Prostate gland (tissue), 2 donors: ENCODE results near the gene CEP68. TPM values are rescaled to one million over a fixed set of nuclear protein-coding genes. Genes with fewer than 3 reads are reported as not detected.

ENCODE experiments used
- DNase-seq: peaks from one replicate; pipeline ENCODE4 v3.0.0-alpha.2; 2019; ENCODE audit warnings: low spot score
- H3K27ac ChIP-seq, 2 donors: fragments of 200-600 bp; sonication (generic); 2 replicates each; pipeline ENCODE4 v1.5.1; 2017 to 2019
- H3K27me3 ChIP-seq: fragments of 200-600 bp; sonication (generic); replicated peaks from 2 replicates; pipeline ENCODE4 v1.5.1; 2019; ENCODE audit not compliant: insufficient read depth
- H3K36me3 ChIP-seq, 2 donors: fragments of 200-600 bp; sonication (generic); 1 replicate in 1 of 2; 2 replicates in 1 of 2; pipeline versions ENCODE4 v1.5.1 to v1.8.1; 2017 to 2019
- H3K4me1 ChIP-seq: fragments of 200-600 bp; sonication (generic); replicated peaks from 2 replicates; pipeline ENCODE4 v1.5.1; 2019
- H3K4me3 ChIP-seq, 2 donors: fragments of 200-600 bp; sonication (generic); 2 replicates each; pipeline ENCODE4 v1.5.1; 2017 to 2019
- H3K9me3 ChIP-seq: fragments of 200-600 bp; sonication (generic); 2 replicates; pipeline ENCODE4 v1.5.1; 2017
- POLR2A ChIP-seq: fragments of 450-650 bp; IDR thresholded peaks from one replicate; pipeline ENCODE4 v1.6.1; 2016; ENCODE audit warnings: antibody characterized with exemption, mild to moderate bottlenecking
- POLR2AphosphoS5 ChIP-seq: sonication (generic); formaldehyde crosslinking; IDR thresholded peaks from one replicate; pipeline ENCODE4 v1.6.1; 2017; ENCODE audit warnings: antibody characterized with exemption
- WGBS: methylation state at CpG from one replicate; pipeline ENCODE4 v1.1.5; 2018; 5-methylcytosine and 5-hydroxymethylcytosine counted together
- intact Hi-C: fragments of 100-400 bp; cut with DNase I; formaldehyde crosslinking; loops from one replicate; pipeline ENCODE4 v1.14.2; 2022
- total RNA-seq, 2 donors: library from RNA; depleted of rRNA; stranded (reverse); fragments of >200 nt; gene quantifications; one replicate each; pipeline ENCODE4 v1.1.0, GENCODE V29; 2016
- TF ChIP-seq, protein P1 (sequence below), 4 experiments: fragments of 200-600 bp in 2 of 4; fragments of 450-650 bp in 2 of 4; sonication (generic) in 2 of 4; IDR thresholded peaks; 1 replicate in 3 of 4; 2 replicates in 1 of 4; pipeline ENCODE4 v1.5.1; 2016 to 2019; ENCODE audit warnings: antibody characterized with exemption in 4 of 4, mild to moderate bottlenecking in 2 of 4, moderate library complexity in 2 of 4

CEP68 gene
- total RNA-seq, 2 donors from 2014 or later = 15.3 to 28.8 TPM

DNA sequence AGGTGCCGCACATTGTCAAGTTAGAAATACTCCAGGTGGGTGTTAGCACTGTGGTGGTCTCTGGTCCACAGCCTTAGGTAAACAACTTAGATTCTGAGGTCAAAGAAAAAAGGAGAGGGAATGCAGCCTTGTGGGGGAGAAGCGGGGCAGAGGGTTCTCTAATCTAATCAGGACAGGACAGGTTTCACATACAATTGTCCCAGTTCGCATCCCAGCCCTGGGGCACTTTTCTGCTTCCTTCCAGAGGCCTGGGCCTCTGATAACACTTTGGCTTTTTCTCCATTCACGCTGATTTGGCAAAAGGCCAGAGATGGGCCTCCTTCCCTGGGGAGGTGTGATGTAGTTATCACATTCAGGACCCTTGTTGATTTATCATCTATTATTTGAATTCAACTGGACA, 34.5 kb upstream of the CEP68 start:
- WGBS = 73% methylated on average over 4 of the region's 4 CpGs
- intact Hi-C loops = no loop called here
- Histone ChIP-seq H3K4me1 (no peaks in the 10 kb centered on the region), H3K4me3 (no peak overlapping the region), H3K27me3 (no peaks in the 10 kb centered on the region), H3K36me3 (no peaks in the 10 kb centered on the region), H3K9me3 (no peaks in the 10 kb centered on the region), H3K27ac (no peak overlapping the region)
- no peak for TF ChIP-seq POLR2AphosphoS5
- TF ChIP-seq POLR2A = no peak
- TF ChIP-seq, protein P1, sequence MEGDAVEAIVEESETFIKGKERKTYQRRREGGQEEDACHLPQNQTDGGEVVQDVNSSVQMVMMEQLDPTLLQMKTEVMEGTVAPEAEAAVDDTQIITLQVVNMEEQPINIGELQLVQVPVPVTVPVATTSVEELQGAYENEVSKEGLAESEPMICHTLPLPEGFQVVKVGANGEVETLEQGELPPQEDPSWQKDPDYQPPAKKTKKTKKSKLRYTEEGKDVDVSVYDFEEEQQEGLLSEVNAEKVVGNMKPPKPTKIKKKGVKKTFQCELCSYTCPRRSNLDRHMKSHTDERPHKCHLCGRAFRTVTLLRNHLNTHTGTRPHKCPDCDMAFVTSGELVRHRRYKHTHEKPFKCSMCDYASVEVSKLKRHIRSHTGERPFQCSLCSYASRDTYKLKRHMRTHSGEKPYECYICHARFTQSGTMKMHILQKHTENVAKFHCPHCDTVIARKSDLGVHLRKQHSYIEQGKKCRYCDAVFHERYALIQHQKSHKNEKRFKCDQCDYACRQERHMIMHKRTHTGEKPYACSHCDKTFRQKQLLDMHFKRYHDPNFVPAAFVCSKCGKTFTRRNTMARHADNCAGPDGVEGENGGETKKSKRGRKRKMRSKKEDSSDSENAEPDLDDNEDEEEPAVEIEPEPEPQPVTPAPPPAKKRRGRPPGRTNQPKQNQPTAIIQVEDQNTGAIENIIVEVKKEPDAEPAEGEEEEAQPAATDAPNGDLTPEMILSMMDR (IDR thresholded peaks at IDR 0.05) = no peak
- DNase-seq = no peak

DNA sequence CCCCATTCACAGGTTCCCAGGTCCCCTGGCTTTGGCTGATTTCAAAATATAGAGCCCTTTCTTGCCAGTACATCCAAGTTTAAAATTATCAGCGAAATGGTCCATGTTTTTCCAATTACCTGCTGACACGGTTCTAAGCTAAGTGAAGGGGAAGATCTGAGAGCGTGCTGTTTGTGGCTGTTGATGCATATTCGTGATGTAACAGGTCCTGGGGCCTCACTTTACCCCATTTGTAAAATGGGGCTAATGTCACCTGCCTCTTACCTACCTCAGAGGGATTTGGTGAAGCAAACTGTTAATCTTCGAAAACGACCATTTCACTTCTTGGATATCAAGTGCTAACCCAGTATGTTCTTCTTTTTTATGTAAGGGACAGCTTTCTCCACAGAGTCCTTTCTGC, 34.0 kb upstream of the CEP68 start:
- no peaks in the 10 kb centered on the region for H3K36me3 ChIP-seq
- no peak for DNase-seq
- H3K4me1 ChIP-seq = no peaks in the 10 kb centered on the region
- H3K9me3 ChIP-seq = no peaks in the 10 kb centered on the region
- WGBS = 91% methylated on average over 6 of the region's 6 CpGs
- no peak overlapping the region for H3K4me3 ChIP-seq
- TF ChIP-seq POLR2AphosphoS5 (no peak), POLR2A (no peak)
- TF ChIP-seq, protein P1 (IDR thresholded peaks at IDR 0.05) = no peak
- H3K27me3 ChIP-seq = no peaks in the 10 kb centered on the region
- H3K27ac ChIP-seq = no peak overlapping the region
- intact Hi-C loops = no loop called here

DNA sequence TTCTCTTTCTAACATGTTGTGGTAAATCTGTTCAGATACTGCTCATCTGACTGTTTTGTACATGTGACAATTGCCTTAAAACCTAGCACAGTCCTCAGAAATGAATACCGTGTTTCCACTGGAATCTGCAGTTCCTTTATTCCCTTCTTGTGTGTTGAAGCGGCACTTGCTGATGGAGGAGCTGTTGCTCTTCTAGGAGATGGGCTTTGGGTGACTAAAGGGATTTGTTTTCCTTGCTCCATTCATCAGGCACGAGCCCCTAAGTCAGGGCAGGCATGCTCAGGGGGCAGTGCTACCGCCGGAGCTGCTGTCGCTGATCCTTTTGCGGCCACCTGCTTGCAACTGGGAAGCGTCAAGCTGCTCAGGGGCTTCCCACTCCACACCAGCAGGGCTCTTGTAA, 32.5 kb upstream of the CEP68 start:
- no peaks in the 10 kb centered on the region for H3K9me3 ChIP-seq
- no peak overlapping the region for H3K27ac ChIP-seq

DNA sequence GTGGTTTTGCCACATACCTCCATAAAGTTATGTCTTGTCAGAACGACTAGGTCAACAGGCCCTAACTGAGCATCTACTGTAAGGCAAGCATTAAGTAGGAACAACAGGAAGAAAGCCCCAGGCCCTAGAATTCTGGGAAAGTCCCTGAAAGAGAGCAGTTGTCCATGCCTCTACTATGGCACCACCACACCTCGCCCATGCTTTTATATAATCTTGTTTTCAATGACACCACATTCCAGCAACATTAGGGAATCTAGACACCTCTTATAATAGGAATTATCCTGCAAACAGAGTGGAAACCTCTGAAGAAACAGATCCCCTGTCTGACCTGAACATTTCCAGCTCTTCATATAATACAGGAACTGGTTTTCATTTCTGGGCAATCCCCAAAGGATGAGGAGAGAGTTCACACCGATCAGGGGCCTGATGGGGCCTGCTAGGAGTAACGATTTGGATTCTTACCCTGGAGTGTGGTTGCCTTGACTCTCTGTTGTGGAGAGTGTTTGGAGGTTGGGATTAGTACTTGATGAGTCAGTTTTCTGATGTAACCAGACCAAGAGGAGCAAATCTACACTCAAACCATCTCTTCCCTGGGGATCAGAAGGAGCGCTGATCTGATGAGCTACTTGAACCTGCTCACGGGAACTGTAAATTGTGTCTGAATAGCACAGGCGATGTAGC, 31.9 kb upstream of the CEP68 start:
- no peaks in the 10 kb centered on the region for H3K9me3 ChIP-seq
- 72% methylated on average over 7 of the region's 7 CpGs for WGBS
- intact Hi-C loops = no loop called here
- TF ChIP-seq POLR2A (no peak), POLR2AphosphoS5 (no peak)
- TF ChIP-seq, protein P1 (IDR thresholded peaks at IDR 0.05) = no peak
- H3K36me3 ChIP-seq = no peaks in the 10 kb centered on the region
- H3K27me3 ChIP-seq = no peaks in the 10 kb centered on the region
- no peaks in the 10 kb centered on the region for H3K4me1 ChIP-seq
- DNase-seq = no peak
- no peak overlapping the region for H3K27ac ChIP-seq
- no peak overlapping the region for H3K4me3 ChIP-seq

More for the DNA sequence above, 32.5 kb upstream of the CEP68 start:
- intact Hi-C loops = no loop called here
- WGBS = 87% methylated on average over 8 of the region's 8 CpGs
- TF ChIP-seq, protein P1 (IDR thresholded peaks at IDR 0.05) = no peak
- TF ChIP-seq POLR2A (no peak), POLR2AphosphoS5 (no peak)
- Histone ChIP-seq H3K4me3 (no peak overlapping the region), H3K36me3 (no peaks in the 10 kb centered on the region), H3K4me1 (no peaks in the 10 kb centered on the region), H3K27me3 (no peaks in the 10 kb centered on the region)
- no peak for DNase-seq

DNA sequence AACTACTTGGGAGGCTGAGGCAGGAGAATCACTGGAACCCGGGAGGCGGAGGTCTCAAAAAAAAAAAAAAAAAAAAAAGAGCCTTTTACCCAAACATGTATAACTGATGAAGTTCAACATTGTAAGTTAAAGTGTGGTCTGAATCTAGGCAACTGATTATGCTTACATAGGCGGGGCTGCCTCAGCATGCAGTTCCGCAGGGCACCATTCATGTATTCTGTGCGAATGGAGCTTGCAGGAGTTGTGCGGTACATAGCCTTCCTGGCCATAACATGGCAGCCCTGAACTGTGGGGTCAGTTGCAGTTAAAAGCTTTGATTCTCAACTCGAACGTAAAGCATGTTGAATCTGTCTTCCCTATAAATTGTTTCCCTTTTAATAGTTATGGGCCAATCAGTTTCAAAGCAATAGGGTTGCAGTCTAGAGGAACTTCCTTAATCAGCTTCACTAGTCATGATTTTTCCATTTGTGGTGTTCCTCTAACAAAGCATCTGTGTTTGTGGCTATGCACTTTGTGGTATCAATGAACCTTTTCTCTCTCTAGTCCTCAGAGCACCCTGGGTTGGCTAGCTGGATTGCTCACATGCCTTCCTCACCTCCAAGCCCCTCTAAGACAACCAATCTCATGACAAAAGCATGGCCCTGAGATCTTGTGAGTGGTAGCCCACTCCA, 30.6 kb upstream of the CEP68 start:
- TF ChIP-seq POLR2AphosphoS5 (no peak), POLR2A (no peak)
- TF ChIP-seq, protein P1 (IDR thresholded peaks at IDR 0.05) = no peak
- WGBS = 93% methylated on average over 8 of the region's 8 CpGs
- Histone ChIP-seq H3K36me3 (no peaks in the 10 kb centered on the region), H3K9me3 (no peaks in the 10 kb centered on the region), H3K27ac (no peak overlapping the region), H3K4me3 (no peak overlapping the region), H3K4me1 (no peaks in the 10 kb centered on the region), H3K27me3 (no peaks in the 10 kb centered on the region)
- no peak for DNase-seq
- intact Hi-C loops = no loop called here
